NOMO-1 treated with DMSO at 0.1 percent for 48 hours (cell line): ENCODE results near the gene ANAPC2.

ENCODE experiments used
- DNase-seq: peaks from one replicate; lab custom pipeline; 2025; ENCODE audit not compliant: unreplicated experiment; lab: John Stamatoyannopoulos, UW

Gene ANAPC2

DNA sequence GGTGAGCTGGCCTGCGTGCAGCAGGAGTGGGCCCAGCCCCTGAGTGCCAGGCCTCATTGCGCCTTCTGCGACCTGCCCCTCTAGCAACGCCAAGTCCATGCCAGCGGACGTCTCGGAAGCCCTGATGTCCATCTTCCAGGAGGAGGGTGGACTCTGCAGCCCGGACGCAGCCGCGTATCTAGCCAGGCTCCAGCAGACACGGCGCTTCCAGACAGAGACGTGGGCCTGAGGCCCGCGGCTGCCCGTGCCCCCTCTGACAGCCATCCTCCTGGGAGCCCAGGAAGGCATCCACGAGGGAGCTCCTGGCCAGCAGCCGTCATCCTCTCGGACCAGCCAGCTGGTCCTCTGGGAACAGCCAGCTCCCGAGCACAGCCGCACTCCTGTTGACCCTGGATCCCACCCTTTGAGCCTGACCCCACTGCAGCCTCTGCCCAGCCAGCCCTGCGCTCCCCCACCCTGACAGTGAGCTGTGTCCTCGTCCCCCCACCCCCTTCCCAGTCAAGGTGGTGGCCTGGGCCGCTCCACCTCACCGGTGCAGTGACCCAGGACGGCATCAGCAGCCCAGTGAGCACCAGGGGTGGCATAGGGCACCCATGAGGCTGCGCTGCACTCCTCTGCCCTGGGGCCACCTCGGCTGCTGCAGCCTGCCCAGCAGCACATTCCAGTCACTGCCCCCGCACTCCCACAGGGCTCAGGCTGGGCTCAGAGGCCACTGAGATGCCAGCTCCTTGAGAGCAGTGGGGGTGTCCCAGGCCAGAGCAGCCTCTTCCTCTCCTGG lies 28.0 kb upstream of the ANAPC2 start:
- DNase-seq, result no peak

DNA sequence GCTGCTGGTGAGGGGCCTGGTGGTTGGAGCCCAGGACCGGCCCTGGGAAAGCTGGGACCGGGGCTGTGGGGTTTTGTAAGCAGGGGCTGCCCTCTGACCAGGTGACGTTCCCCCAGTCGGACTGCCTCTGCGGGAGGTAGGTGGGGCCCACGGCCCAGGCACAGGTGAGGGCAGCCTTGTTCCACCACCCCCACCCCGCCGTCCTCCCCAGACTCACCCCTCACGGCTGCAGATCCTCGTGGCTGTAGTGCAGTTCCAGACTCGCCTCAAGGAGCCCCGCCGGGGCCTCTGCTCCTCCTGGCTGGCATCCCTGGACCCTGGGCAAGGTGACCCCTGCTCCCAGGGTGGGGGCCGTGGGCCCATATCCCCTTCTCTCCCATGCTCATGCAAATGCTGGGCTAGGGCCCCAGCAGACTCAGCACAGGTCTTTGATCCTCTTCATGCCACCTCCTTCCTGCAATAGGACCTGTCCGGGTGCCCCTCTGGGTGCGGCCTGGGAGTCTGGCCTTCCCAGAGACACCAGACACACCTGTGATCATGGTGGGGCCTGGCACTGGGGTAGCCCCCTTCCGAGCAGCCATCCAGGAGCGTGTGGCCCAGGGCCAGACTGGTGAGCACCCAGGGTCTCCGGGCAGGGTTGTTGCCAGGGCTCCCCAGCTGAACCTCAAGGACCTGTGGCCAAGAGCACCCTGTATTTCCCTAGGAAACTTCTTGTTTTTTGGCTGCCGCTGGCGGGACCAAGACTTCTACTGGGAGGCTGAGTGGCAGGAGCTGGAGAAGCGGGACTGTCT lies 27.0 kb upstream of the ANAPC2 start:
- DNase-seq, result no peak

DNA sequence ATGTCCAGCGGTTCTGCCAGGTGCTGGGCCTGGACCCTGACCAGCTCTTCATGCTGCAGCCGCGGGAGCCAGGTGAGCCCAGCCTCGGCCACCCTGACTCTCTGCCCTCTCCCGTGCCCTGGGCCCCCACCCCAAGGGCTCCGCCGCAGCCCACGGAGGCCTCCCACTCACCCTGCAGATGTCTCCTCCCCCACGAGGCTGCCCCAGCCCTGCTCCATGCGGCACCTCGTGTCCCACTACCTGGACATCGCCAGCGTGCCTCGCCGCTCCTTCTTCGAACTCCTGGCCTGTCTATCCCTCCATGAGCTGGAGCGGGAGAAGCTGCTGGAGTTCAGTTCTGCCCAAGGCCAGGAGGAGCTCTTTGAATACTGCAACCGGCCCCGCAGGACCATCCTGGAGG lies 26.3 kb upstream of the ANAPC2 start:
- no peak for DNase-seq

DNA sequence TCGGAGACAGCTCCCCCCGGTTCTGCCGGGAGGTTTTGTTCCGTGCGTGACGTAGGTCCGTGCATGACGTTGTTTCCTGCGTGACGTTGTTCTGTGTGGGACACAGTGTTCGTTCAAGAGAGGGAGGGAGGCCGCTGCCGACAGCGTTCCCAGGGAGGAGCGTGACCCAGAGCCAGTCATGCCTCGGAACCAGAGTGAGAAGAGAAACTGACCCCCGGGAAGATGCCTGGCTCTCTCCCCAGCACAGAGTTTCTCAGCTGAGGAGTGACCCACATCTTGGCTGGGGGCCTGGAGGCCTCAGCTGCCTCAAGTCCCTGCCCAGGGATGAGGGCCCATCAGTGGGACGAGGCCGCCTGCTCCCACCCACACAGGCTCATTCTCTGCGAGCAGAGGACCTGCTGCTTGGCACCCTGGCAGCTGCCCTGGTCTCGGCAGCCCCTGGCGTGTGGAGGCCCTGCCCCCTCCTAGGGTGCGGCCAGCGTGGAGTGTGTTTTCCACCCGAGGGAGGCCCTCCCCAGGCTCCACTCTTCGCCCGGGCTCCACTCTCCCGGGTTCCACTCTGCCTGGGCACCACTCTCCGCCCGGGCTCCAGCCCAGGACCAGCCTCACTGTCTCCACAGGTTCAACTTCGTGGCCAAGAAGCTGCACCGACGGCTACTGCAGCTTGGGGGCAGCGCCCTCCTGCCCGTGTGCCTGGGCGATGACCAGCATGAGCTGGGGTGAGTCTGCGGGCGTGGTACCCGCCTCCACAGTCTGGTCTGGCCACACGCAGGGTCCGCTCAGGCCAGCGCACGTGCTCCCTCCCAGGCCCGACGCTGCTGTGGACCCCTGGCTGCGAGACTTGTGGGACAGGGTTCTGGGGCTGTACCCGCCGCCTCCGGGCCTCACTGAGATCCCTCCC lies 25.1 kb upstream of the ANAPC2 start:
- DNase-seq, result no peak

DNA sequence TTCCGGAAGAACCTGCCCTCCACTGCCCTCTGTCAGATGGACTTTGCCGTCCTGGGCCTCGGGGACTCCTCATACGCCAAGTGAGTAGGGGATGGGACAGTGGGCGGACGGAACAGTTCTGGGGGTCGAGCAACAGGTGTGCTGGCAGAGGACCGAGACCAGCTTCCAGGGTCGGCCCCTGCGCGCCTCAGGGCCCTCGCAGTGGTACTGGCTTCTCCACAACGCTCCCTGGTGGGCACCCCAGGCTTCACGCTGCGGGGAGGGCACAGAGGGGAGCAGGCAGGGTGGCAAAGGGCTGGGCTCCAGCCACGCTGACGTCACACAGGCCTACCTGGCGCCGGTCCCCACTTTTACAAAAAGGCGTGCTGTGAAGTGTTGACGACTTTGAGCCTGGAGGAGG lies 24.2 kb upstream of the ANAPC2 start:
- no peak for DNase-seq

DNA sequence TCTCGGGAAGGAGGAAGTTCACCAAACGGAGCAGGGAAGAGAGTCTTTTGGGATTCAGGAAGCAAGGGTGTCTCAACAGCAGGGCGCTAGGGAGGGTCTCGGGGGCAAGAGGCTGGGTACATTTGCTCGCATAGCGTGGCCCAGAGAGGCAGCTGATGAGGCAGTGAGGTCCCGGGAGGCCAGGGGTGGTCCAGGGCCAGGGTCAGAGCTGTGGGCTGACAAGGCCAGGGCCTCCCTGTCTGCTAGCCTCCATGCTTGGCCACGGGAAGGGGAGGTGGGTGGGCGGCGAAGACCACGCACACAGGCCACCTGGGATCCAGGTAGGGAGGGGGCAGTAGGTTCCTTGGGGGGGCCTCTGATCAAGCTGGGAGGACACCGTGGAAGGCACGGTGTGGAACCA lies 23.2 kb upstream of the ANAPC2 start:
- DNase-seq, result no peak

DNA sequence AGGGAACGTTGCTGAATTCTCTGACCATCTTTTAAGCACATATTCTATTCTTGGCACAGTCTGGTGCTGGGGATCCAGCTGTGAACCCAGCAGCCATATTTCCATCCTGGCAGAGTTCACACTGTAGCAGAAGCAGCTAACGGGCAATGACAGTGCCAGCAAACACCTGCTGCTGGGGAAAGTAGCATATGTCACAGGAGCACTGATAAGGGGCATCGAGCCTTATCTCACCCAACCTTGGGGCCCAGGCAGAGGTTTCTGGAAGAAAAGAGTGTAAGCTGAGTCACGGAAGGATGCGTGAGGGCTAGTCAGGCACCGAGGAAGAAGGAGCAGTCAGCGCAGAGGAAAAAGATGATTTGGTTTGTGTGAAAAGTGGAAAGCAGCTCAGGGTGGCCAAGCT lies 18.2 kb upstream of the ANAPC2 start:
- no peak for DNase-seq

DNA sequence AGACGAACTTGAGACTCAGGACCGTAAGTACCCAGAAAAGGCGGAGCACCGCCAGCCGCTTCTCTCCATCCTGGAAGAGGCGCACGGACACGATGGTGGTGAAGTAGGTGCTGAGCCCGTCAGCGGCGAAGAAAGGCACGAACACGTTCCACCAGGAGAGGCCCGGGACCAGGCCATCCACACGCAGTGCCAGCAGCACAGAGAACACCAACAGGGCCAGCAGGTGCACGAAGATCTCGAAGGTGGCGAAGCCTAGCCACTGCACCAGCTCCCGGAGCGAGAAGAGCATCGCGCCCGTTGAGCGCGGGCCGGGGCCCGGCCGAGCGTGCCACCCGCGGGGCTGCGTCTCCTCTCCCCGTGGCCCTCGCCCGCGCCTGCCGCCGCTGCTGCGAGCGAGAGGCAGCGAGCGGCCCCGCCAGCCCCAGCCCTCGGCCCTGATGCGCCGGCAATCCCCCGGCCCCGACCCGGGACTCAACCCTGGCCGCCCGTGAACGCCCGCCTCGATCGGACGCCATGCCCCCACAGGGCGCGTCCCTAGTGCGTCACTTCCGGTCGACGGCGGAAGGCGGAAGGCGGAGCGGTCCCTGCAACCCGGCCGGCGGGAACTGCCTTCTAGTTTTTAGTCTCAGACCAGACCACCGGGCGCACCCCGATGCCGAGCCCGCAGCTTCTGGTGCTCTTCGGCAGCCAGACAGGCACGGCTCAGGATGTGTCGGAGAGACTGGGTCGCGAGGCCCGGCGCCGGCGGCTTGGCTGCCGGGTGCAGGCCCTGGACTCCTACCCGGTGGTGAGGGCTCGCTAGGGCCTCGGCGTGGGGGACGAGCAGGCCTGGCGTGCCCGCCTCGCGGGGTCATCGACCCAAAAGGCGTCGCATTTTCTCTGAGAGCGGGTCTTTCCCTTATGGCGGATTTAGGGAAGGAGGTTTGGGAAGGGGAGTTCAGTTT lies 17.0 kb upstream of the ANAPC2 start, which contains the start of the genes NDOR1 and TMEM203:
Gene NDOR1 (plus strand): TSS at position 575 of the 944 bp plus-strand sequence. CDS start 78 bp downstream, at position 653.
Gene TMEM203 (minus strand): TSS at position 523 of the 944 bp plus-strand sequence. CDS start 234 bp downstream, at position 289.
- peak; percentile 92 for DNase-seq

DNA sequence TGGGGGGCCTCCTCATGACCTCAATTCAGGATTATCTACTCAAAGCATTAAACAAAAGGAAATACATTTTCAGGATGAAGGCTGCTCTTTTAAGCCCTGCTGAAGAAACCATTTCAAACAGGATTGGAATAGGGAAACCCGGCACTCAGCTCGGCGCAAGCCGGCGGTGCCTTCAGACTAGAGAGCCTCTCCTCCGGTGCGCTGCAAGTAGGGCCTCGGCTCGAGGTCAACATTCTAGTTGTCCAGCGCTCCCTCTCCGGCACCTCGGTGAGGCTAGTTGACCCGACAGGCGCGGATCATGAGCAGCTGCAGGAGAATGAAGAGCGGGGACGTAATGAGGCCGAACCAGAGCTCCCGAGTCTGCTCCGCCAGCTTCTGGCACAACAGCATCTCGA lies 16.4 kb upstream of the ANAPC2 start:
- DNase-seq, result no peak

DNA sequence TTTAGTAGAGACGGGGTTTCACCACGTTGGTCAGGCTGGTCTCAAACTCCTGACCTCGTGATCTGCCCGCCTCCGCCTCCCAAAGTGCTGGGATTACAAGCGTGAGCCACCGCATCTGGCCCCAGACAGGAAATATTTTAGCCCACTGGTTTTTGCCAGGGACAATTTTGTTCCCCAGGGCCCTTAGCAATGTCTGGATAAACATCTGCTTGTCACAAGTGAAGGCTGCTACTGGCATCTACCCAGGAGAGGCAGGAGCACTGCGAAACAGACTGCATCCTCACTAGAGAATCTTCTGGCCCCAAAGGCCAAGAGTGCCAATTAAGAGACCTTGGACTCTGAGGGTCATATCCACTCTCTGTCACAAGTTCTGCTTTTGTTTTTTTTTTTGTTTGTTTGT lies 14.6 kb upstream of the ANAPC2 start:
- DNase-seq, result no peak

DNA sequence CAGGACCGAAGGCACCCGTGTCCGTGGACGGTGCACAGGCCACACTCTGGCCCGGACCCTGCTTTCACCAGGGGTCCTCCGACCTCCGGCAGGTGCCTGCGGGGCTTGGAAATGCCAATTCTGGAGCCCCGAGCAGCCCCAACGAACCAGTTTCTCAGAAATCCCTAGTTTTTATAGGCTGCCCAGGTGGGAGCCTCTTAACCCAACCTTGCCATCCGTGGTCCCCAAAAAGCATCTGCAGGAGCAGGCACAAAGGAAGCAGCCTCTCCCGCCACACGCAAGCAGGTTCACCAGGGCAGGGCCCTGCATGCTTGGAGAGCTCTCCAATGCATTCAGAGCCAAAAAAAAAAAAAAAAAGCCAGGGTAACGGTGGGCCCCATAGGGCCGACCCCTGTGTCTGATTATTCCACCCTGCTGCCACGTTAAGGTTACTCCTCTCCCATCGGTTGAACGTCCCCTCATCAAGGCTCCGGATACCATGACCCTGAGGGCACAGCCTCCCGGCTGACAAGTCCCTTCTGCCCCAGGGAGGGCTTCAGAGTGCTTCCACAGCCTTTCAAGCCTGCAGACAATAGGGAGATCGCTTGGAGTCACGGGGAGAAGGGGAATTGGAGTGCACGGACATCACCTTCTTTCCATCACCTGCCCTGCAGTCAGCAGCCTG lies 13.0 kb upstream of the ANAPC2 start:
- no peak for DNase-seq

DNA sequence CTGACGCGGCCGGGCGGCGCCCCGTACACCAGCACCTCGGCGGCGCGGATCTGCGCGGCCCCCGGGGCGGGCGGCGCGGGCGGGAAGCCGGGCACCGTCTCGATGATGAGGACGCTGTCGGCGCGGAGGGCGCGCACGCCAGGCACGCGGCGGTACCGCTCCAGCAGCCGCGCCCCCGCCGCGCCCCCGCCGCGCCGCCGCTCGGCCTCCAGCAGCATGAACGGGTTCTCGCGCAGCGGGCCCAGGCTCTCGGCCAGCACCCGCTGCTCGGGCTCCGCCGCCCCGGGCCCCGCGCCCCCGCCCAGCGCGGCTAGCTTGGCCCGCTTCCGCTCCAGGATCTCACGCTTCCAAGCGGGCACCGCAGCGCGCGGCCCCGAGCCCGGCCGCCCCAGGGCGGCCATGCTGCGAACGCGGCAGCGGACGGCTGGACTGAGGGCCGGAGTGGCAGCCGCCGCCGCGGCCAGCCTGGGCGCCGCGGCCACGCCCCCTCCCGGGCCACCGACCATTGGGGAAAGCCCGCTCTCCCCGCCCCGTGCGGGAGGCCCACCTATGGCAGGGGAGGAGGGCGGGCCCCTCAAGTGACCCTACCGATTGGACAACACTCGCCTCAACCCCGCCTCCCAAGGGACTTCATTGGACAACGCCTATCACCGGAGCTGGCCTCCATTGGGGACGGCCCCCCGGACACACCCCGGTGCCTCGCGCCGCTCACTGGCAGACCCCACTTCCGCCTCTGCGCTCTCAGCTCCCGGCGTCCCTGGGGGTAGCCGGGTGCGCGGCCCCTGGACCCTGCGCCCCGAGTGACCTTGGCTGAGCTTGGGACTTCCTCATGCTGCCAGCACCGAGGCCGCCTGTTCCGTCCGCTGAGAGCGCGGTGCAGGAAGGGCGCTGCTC lies 12.2 kb upstream of the ANAPC2 start, which contains the start of gene TPRN:
Gene TPRN (minus strand): TSS at position 431 of the 894 bp plus-strand sequence. CDS start 30 bp downstream, at position 401.
- DNase-seq, result peak; percentile 100

DNA sequence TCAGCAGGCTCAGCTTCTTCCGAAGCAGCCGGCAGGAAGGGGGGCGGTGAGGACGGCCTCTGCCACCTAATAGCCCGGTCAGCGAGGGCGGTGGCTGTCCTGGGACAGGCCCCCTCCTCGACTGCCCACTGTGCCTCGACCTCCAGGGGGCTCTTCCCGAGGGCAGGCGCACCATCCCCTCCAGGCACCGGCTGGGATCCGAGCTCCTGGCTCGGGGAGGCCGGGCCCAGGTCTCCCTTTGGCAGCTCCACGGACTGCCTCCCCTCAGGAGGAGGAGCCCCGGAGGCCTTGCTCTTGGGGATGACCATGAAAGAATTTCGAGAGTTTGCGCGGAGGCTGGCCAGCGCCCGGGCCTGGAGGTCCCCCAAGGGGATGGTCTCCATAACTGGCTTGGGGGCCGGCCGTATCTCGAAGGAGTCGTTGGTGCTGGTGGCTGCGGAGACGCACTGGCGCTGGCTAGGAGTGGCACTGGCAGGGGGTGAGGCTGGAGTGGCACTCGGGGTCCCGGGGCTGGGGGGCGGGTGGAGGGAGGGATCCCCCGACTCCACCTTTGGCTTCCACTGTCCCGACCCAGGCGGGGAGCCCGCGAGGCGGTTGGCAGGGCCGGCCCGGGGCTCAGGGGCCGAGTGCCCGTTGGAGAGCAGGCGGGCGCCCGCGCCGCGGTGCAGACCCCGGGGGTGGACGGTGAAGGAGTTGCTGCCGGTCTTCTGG lies 11.2 kb upstream of the ANAPC2 start:
- no peak for DNase-seq

DNA sequence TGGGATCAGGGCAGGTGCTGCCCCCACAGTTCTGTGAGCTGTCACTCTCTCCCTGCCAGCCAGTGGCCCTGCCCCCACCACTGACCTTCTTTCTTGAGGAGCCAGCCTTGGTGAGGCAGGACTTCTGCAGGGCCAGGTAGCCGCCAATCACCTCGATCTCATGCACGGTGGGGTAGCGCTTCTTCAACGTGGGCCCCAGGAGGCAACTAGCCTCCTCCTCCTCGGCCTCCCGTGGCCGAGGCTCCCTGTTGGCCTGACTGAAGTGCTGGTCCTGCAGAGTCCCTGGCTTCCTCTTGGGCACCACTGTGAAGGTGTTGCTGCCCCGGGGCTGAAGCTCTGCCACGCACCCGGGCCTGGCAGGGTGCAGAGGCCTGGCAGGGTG lies 10.5 kb upstream of the ANAPC2 start:
- no peak for DNase-seq

DNA sequence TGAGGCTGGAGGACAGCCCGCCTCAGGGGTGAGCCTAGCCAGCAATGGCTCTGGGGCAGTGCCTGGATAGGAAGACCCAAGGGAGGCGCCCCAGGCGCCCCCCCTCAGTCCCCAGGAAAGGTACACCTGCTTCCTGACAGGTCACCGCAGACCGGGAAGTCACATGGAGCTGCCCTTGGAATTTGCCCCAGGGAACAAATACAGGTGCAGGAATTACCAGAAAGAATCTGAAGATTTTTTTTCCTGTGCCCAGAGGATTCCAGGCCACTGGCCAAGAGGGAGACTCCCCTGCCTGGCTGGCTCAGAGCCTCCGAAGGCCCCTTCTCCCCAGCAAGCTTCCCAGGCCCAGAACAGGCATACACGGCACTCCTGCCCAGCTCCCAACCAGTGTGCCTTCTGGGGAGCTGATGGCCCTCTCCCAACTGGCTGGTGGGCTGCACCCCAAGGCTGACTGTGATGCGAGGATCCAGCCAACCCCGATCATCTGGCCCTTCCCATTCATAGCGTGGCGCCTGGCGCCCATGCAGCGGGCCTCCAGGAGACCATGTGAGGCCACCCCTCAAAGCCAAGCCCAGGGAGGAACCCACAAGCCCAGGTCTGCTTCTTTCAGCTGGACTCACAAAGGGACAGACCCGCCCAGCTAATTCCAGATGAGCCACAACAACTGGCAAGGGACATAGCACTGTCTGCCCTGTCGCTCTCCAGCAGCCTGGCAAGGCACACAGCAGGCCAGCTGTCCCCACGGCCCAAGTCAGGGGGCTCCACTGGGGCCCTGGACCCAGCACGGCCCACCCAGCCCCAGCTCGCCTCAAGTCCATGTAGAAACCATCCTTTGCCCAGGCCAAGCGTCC lies 9.9 kb upstream of the ANAPC2 start:
- DNase-seq, result no peak

DNA sequence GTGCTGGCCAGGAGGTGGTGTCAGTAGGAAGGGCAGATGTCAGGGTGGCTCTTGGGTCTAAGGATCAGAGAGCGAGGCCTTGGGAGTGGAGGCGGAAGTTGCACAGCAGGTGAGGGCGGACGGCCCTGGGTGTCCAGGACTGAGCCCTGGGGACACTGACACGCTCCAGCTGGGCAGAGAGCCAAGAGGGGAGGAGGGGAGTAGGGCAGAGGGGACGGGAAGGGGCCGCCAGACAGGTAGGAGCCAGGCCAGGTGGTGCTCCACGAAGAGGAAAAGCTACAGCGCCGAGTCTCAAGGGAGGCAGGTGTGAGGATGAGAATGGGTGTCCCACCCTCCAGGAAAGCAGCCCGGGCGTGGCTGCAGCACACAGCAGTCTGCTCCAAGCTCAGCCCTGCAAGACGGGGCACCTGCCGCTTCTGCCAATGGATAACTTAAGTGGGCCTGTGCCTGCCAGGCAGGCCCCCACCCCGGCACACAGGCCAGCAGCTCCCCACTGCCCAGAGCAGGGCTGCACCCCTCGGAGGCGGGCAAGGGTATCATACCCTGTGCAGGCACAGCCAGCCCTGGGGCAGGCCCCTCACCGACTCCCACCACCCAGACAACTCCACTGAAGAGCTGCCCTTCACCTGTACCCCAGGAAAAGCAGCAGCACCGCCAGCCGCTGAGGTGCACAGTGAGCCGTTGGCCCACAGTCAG lies 7.3 kb upstream of the ANAPC2 start:
- no peak for DNase-seq
